Measurements from ENCODE around the gene UGT1A9. TPM values are rescaled to one million over a fixed set of nuclear protein-coding genes. Genes with fewer than 3 reads are reported as not detected.

The UGT1A9 gene
- total and polyA plus RNA-seq, 2 of the 13 experiments (the other 11 are each of a cell fraction or from before 2014, with no cell fraction given), result 0.07 TPM; not detected in 1

DNA sequence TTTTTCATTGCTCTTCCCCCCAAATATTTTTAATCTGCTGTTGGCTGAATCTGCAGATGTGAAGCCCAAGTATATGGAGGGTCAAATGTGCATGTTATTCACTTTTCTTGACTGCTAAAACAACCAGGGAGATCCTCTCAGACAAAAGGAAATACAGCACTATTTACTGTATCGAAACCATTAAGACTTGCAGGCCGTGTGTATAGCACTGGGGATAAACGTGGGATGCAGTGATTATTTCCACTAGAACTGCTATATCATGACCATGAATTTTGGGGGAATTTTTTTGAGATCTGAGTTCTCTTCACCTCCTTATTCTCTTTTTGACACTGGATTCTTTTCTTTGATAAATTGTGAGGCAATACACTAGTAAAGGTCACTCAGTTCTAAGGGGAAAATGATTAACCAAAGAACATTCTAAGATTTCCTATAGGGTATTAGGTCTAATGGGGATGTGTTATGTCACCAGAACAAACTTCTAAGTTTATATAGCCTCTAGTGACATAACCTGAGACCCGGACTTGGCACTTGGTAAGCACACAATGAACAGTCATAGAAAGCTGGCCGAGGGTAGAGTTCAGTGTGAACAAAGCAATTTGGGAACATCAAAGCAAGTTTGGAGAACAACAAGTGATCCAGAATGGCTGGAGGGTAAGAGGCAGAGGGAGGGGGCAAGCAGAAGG, 73.5 kb downstream of the UGT1A9 start (continued):
- TF ChIP-seq CREB3 (CRISPR knock-in tag; IDR thresholded peaks at IDR 0.05) (no peak), EHMT2 (IDR thresholded peaks at IDR 0.05; ENCODE audit: borderline replicate concordance, low read depth, low read length) (peak; percentile 82; the same call in 1 of the 2 replicates), HIC2 (CRISPR knock-in tag; IDR thresholded peaks at IDR 0.05; ENCODE audit: low read depth) (no peak; the same call in 1 of the 2 replicates), ZFP36L2 (CRISPR knock-in tag; IDR thresholded peaks at IDR 0.05) (no peak), NFYC (CRISPR knock-in tag; IDR thresholded peaks at IDR 0.05) (peak; percentile 58; the same call in 1 of the 2 replicates), GABPA (IDR thresholded peaks at IDR 0.05; ENCODE audit: low read depth, low read length) (no peak), GABPA (CRISPR knock-in tag; IDR thresholded peaks at IDR 0.05; ENCODE audit: low read depth) (peak; percentile 47; the same call in 1 of the 2 replicates), SMARCE1 (IDR thresholded peaks at IDR 0.05; ENCODE audit: borderline replicate concordance) (no peak), NFAT5 (CRISPR knock-in tag; IDR thresholded peaks at IDR 0.05) (no peak), PPARG (CRISPR knock-in tag; conservative IDR thresholded peaks at IDR 0.05) (peak; percentile 95), MEF2D (CRISPR knock-in tag; IDR thresholded peaks at IDR 0.05) (peak; percentile 98), ZKSCAN1 (IDR thresholded peaks at IDR 0.05; ENCODE audit: low read length) (no peak), SAFB2 (CRISPR knock-in tag; IDR thresholded peaks at IDR 0.05; ENCODE audit: borderline replicate concordance, low read depth) (no peak), SP5 (CRISPR knock-in tag; IDR thresholded peaks at IDR 0.05; ENCODE audit: borderline replicate concordance, low read depth) (peak; percentile 80), E2F5 (CRISPR knock-in tag; conservative IDR thresholded peaks at IDR 0.05) (no peak), SNAI1 (CRISPR knock-in tag; IDR thresholded peaks at IDR 0.05; ENCODE audit: borderline replicate concordance) (0 out of 2 replicates have a peak, but pooled peaks have one; percentile 42), ZMYM4 (CRISPR knock-in tag; IDR thresholded peaks at IDR 0.05) (peak; percentile 79)
- TF ChIP-seq, protein P1, sequence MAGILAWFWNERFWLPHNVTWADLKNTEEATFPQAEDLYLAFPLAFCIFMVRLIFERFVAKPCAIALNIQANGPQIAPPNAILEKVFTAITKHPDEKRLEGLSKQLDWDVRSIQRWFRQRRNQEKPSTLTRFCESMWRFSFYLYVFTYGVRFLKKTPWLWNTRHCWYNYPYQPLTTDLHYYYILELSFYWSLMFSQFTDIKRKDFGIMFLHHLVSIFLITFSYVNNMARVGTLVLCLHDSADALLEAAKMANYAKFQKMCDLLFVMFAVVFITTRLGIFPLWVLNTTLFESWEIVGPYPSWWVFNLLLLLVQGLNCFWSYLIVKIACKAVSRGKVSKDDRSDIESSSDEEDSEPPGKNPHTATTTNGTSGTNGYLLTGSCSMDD (CRISPR knock-in tag; IDR thresholded peaks at IDR 0.05), result no peak
